H7 (cell line): ENCODE measurements around the gene CSTB. TPM values are rescaled to one million over a fixed set of nuclear protein-coding genes. Genes with fewer than 3 reads are reported as not detected.

ENCODE experiments used
- DNase-seq: peaks from one replicate; pipeline ENCODE4 v3.0.0; 2012
- H3K27me3 ChIP-seq: 2 replicates; pipeline ENCODE4 v1.6.0; 2011; ENCODE audit warnings: mild to moderate bottlenecking, low read length; ENCODE audit not compliant: control insufficient read depth, insufficient read depth
- H3K36me3 ChIP-seq: replicated peaks from 2 replicates; pipeline ENCODE4 v1.5.1; 2011; ENCODE audit warnings: low read length; ENCODE audit not compliant: control insufficient read depth, insufficient read depth
- H3K4me3 ChIP-seq: 2 replicates; pipeline ENCODE4 v1.5.1; 2011; ENCODE audit warnings: low read depth, mild to moderate bottlenecking, control low read depth, low read length, moderate library complexity; ENCODE audit not compliant: insufficient read depth
- total RNA-seq: library from RNA; depleted of rRNA; stranded (reverse); fragments of >200 nt; shearing (Covaris generic); gene quantifications from 2 replicates; pipeline ENCODE4 v1.2.3, GENCODE V29; 2014

The CSTB gene
- total RNA-seq, 1 experiment from 2014 or later = 29.6 TPM

DNA sequence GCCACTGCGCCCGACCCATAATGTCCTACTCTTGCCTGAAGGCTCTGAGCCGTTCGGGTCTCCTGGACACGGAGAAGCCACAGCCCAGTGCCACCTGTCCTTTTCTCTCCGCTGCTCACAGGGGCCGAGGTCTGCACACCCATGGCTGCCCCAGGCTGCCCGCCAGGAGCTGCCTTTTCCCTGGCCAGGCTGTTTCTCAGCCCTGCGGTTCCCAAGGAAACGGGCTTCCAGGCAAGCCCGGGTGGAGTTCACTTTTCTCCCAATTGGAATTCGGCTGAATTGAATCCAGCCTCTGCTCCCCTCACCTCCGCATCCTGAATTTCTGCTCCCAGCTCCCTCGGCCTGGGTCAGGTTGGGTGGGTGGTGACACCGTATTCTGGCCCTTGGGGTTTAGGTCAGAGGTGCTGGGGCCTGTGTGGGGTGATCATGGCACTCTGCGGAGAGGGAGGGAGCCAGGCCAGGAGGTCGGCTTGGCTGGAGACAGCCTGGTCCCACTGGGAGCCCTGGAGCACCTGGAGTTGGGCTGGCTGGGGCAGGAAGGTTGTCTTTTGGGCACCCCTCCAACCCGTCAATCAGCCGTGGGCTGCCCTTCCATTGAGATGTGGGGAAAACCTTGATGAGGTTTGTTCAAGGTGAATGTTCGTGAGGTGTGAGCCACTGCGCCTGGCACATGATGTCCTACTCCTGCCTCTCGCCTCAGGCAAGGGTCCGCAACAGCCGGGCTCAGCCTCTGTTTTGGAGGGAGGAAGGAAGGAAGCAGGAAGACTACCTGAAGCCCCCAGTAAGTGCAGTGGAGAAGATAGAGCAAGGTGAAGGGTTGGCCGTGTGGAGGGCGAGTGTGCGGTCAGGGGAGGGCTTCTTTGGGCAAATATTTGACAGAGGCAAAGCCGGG lies 38.4 kb upstream of the CSTB start:
- H3K36me3 ChIP-seq = no peaks in the 10 kb centered on the region
- H3K4me3 ChIP-seq = peak overlapping the region; percentile 22; the same call in 1 of the 2 replicates
- peak; percentile 83 for DNase-seq
- H3K27me3 ChIP-seq = no peaks in the 10 kb centered on the region

DNA sequence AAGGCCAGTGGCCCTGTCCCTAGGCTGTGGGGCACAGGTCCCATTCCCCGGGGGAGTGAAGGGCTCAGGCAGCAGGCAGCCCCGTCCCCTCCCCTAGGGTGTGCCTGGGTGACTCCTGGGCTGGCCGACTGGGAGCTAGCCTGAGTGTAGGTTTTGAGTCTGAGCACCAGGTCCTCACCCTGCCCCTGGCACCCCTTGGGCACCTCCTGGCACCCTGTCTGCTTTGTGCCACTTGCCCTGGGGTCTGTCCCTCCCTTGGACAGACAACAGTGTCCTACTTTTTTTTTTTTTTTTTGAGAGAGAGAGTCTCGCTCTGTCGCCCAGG lies 37.5 kb upstream of the CSTB start:
- Histone ChIP-seq H3K27me3 (no peaks in the 10 kb centered on the region), H3K4me3 (no peak overlapping the region), H3K36me3 (no peaks in the 10 kb centered on the region)
- no peak for DNase-seq

DNA sequence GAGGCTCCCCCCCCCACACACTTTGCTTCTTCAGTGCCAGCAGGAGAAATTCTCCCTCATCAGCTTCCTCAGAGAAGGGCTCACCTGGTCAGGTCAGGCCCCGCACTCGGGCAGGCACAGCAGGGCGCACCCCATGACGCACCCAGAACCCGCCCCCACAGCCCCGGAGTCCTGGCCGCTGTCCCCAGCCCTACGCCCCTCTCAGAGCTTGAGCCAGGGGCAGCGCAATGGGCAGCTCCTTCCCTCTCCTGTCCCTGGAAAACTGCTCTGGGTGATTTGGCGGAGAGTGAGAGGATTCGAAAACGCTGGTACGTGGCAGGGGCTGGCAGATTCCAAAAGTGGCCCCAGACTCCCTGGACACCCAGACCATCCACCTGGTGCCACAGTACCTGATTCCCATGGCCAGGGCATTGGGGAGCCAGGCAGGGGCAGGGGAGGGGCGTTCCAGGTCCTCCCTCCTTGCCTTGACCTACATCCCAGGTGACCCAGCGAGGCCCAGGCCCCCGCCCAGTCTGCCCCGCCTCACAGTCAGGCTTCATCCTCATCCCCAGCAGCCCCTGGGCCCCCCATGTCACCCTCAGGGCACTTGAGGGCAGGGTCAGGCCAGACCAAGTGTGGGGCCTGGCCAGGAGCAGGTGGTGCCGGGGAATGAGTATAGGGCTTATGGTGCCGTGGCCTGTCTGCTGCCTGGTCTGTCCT lies 37.0 kb upstream of the CSTB start:
- DNase-seq = no peak
- Histone ChIP-seq H3K36me3 (no peaks in the 10 kb centered on the region), H3K4me3 (no peak overlapping the region), H3K27me3 (no peaks in the 10 kb centered on the region)

DNA sequence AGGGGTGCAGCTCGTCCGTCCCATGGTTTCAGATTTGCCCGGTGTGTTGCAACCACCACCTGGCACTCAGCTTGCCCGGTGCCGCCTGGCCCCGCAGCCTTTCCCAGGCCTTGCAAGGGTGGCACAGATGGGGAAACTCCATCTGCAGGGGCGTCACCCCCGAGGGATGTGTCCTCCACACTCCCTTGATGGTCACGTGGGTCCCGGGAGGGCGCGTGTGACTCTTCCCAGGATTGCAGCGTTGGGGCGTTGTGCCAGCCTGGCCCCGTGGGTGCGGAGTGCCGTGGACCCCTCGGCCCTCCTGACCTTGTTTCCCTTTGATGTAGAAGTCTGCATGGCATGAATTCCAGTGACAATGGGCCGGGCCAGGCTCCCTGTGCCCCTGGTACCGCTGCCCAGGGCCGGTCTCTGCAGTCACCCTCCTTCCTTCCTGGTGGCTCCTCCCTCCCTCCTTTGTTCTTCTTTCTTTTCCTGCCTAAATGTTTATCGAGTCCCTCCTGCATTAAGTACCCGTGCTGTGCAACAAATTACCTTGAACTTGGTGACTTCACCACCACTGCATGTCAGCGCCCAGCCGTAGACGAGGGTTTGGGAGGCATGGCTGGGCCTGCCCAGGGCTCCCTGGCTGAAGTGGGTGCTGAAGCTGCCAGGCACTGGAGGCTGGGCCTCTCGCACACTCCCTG lies 36.2 kb upstream of the CSTB start:
- Histone ChIP-seq H3K4me3 (no peak overlapping the region), H3K27me3 (no peaks in the 10 kb centered on the region), H3K36me3 (no peaks in the 10 kb centered on the region)
- no peak for DNase-seq

DNA sequence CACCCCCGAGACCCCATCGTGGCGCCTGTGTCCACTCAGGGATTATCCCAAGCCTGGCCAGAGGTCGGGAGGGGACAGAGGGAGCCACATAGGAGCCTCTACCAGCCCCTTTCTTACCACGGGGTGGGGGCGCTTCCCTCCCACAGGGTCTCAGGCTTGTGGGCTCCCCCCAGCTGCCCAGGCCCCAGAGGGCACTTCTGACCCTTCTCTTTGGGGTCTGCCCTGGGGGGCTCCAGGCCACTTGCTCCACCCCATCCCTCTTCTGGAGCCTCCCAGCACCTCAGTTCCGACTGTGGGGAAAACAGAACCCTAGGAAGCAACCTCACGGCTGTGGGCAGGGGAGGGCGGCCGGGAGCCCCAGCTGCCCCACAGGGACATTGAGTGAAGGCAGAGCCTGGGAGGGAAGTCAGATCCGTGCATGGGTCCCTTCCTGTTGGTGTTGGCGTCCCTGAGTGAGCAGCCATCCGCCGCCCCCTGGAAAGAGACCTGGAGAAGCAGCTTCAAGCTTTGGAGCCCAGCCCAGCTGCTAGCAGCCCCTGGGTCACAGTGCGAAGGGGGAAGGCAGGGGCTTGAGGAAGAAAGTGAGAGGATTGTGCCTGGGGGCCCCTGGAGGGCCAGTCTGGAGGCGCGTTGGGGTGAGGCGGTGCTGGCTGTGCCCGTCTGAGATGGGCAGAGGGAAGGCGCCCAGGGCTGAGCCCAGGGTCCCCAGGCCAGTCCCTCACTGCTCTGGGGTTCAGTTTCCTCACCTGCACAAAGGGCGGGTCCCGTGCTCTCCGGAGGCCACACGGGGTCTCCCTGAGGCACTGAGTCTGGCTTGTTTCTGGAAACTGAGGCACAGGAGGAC lies 35.4 kb upstream of the CSTB start:
- Histone ChIP-seq H3K27me3 (no peaks in the 10 kb centered on the region), H3K4me3 (no peak overlapping the region), H3K36me3 (no peaks in the 10 kb centered on the region)
- DNase-seq = no peak

DNA sequence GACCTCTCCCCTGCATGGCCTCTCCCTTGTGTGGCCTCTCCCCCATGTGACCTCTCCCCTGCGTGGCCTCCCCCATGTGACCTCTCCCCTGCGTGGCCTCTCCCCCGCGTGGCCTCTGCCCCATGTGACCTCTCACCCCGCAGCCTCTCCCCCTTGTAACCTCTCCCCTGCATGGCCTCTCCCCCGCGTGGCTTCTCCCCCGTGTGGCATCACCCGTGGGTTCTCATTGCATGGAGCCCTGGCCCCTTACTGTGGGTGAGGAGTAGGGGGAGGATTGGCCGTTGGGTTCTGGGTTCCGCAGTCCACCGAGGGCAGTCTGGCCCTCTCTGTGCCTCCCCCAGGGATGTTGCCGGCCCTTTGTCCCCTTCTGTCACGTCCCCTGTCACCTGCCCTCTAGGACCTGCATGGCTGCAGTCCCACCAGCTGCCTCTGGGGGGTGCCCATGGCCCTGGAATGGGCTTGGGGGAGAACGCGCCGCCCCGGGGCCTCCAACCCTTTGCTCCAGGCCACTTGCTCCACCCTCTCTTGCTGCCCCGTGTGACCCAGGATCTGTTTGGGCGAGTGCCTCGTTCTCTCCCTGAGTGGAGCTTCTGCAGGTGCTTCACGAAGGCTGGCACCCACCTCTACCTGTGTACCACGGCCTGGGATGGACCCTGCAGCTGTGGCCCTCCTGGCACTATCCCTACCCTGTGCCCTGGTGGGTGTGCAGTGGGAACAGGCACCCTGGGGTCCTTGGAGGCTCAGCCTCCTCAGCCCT lies 34.6 kb upstream of the CSTB start:
- no peaks in the 10 kb centered on the region for H3K27me3 ChIP-seq
- no peaks in the 10 kb centered on the region for H3K36me3 ChIP-seq
- no peak overlapping the region for H3K4me3 ChIP-seq
- DNase-seq = peak; percentile 99

DNA sequence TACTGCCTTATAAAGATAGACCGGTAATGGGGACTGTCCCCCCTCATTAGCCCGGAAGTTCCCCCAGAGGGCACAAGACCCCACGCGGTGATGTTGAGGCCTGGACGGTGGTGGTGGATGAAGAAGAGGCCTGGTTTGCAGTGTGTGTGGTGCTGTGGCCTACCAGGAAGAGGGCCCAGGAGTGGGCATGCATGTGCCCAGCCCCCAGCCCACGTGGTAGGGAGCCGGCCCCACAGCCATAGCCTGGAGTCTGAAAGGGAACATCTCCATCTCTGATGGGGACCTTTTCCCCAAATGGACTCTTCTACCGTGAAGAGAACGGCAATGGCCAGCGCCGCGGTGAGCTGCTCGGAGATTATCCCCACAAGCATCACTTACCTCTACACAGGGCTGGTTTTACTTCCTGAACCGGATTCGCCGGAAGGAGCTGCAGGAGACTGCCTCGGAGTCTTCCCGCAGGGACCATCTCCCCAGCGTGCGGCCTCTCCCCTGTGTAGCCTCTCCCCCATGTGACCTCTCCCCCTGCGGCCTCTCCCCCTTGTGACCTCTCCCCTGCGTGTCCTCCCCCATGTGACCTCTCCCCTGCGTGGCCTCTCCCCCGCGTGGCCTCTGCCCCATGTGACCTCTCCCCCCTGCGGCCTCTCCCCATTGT lies 33.9 kb upstream of the CSTB start:
- no peaks in the 10 kb centered on the region for H3K36me3 ChIP-seq
- H3K27me3 ChIP-seq = no peaks in the 10 kb centered on the region
- peak; percentile 86 for DNase-seq
- no peak overlapping the region for H3K4me3 ChIP-seq

DNA sequence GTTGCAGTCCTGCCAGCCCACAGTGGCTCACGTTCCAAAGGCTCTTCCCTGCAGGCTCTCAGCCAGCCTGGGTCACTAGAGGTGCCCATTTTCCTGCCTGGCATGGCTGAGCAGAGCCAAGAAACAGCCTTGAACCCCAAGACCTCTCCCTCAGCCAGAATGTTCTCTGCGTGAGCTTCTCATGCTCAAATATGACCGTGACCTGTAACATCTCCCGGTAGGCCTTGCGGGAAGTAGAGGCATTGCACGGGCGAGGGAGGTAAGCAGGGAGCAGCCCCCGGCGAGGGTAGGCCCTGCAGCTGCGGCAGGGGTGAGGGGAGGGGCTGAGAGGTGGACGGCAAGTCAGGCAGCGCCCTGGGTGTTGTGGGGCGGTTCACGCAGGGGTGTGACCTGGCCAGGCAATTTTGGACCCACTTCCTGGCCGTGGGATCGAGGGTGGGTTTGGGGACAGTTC lies 33.3 kb upstream of the CSTB start:
- no peak for DNase-seq
- no peak overlapping the region for H3K4me3 ChIP-seq
- no peaks in the 10 kb centered on the region for H3K27me3 ChIP-seq
- no peaks in the 10 kb centered on the region for H3K36me3 ChIP-seq

DNA sequence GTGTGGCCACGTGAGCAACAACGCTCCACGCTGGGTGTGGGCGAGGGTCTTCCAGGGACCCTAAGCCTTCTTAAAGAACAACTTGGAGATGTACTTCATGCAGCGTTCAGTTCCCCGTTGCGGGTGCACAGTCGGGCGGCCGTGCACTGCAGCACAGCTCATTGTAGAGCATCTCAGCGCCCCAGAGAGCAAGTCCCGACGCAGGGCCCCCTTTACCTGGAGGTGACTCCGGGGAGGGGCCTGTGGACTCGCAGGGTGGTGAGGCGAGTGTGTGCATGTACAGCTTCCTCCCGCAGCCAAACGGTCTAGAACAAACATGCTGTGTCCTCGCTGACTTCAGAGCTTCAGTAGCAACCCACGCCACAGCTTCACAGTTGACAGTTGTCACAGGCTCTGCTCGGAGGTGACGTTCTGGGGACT lies 32.7 kb upstream of the CSTB start:
- peaks cover 2% of the 10 kb centered on the region; the same call in 1 of the 2 replicates for H3K36me3 ChIP-seq
- DNase-seq = no peak
- no peaks in the 10 kb centered on the region for H3K27me3 ChIP-seq
- no peak overlapping the region for H3K4me3 ChIP-seq

DNA sequence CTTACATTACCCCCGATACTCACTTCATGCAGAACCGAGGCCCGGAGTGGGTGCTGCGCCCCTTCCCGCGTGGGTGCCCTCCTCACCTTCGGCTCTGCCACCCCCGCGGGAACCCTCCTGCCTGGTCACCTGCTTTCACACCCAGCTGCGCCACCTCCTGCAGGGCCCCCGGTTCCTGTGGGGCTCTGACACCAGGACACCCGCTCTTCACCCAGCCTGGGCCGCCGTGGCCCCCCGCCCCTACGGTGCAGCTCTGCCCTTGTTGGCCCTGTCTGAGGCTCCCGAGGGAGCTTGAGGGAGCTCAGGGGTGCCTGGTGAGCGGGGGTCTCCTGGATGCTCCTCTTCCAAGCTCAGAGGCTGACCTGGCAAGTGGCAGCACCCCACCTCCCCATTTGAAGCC lies 32.3 kb upstream of the CSTB start:
- no peaks in the 10 kb centered on the region for H3K27me3 ChIP-seq
- H3K36me3 ChIP-seq = peaks cover 2% of the 10 kb centered on the region; the same call in 1 of the 2 replicates
- no peak for DNase-seq
- no peak overlapping the region for H3K4me3 ChIP-seq

DNA sequence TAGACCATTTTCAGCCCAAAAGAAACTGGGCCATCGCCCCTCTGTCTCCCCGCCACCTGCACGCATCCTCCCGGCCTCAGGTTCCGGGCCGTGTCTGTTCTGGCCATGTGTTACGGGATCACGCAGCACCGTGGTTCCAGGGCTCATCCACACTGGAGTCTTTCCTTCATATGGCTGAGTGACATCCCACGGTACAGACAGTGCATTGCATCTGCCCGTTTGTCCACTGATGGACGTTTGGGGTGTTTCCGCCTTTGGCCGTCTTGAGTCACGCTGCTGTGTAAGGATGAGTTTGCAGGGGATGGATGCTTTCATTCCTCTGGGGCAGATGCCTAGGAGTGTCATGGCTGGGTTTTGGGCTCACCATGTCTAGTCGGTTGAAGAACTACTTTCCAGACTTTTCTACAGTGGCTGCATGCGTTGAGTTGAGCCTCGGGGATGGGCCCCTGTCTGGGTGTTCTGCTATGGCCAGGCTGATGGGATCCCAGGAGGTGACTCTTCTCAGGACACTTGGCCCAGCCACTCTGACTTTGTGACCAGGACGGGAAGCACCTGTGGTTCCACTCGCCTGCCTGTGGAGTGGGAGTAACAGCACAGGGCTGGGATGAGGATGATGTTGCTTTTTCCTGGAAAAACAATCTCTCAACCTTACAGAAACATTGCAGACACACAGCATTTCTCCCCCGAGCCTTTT lies 30.1 kb upstream of the CSTB start:
- H3K4me3 ChIP-seq = no peak overlapping the region
- DNase-seq = peak; percentile 52
- no peaks in the 10 kb centered on the region for H3K27me3 ChIP-seq
- H3K36me3 ChIP-seq = peaks cover 18% of the 10 kb centered on the region

DNA sequence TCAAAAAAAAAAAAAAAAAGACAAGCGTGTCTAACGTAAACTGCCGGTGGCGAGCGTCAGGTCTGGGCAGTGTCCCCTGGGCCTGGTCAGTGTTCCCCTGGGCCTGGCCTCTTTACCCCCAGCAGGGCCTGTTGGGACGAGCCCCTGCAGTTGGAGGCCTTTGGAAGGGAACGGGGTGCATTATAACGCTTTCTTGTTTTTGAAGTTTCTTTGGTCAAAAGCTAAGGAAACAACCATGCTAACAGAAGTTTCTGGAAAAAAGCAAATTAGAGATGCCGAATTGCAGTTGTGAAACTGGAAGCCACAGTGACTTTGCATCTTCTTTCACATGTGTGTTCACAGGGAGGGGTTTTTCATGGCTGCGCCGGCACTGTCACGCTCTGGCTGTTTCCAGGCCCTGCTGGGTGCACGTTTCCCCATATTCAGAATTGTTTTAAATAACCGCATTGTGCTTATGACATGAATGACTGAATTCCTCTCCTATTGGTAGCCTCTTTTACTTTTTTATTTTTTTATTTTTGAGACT lies 29.2 kb upstream of the CSTB start:
- peak; percentile 46 for DNase-seq
- no peaks in the 10 kb centered on the region for H3K27me3 ChIP-seq
- no peak overlapping the region for H3K4me3 ChIP-seq
- H3K36me3 ChIP-seq = peaks cover 23% of the 10 kb centered on the region
